Measurements from ENCODE around the gene MESP2. TPM values are rescaled to one million over a fixed set of nuclear protein-coding genes. Genes with fewer than 3 reads are reported as not detected.

Gene MESP2
- total RNA-seq, 2 donors from 2014 or later: 0.22 to 1.3 TPM

GRCh38 chr15:89749054-89749453, 27.1 kb upstream of the MESP2 start:
- no peaks in the 10 kb centered on the region for H3K9me3 ChIP-seq (ENCODE audit: control insufficient read depth, low read length)
- peak; percentile 54 for DNase-seq
- H3K4me3 ChIP-seq (ENCODE audit: low read length): no peak overlapping the region
- H3K4me3 Mint-ChIP-seq: no peak overlapping the region
- H3K27me3 ChIP-seq (ENCODE audit: control insufficient read depth, insufficient read depth, low read length, poor library complexity, severe bottlenecking): peaks cover 94% of the 10 kb centered on the region
- H3K36me3 Mint-ChIP-seq (ENCODE audit: low read depth): no peaks in the 10 kb centered on the region
- peaks cover 30% of the 10 kb centered on the region for H3K27me3 Mint-ChIP-seq (ENCODE audit: insufficient read depth)
- H3K36me3 ChIP-seq (ENCODE audit: control insufficient read depth, insufficient read depth, low read length): no peaks in the 10 kb centered on the region
- H3K27ac Mint-ChIP-seq: no peak overlapping the region
- H3K9me3 Mint-ChIP-seq: no peaks in the 10 kb centered on the region
- TF ChIP-seq CTCF (conservative IDR thresholded peaks at IDR 0.05): no peak
- no peak overlapping the region for H3K27ac ChIP-seq (ENCODE audit: low read depth, low read length)
- no peaks in the 10 kb centered on the region for H3K4me1 Mint-ChIP-seq
- 49 to 67% methylated on average over 4 to 7 of the region's 7 CpGs for WGBS, 2 experiments (ENCODE audit: insufficient coverage in 1 of 2, insufficient read length in 1 of 2)
- H3K4me1 ChIP-seq (ENCODE audit: control insufficient read depth, insufficient read depth, low read length): no peaks in the 10 kb centered on the region
- no peak overlapping the region for H3K9ac ChIP-seq (ENCODE audit: extremely low read depth, low read length, poor library complexity, severe bottlenecking)

- H3K9me3 Mint-ChIP-seq: no peaks in the 10 kb centered on the region
- 67 to 70% methylated on average over 2 of the region's 4 CpGs for WGBS, 2 experiments (ENCODE audit: insufficient coverage in 1 of 2, insufficient read length in 1 of 2)
- H3K4me1 Mint-ChIP-seq: no peaks in the 10 kb centered on the region
- no peak for TF ChIP-seq CTCF (conservative IDR thresholded peaks at IDR 0.05)
- H3K27ac Mint-ChIP-seq: no peak overlapping the region
- Histone ChIP-seq H3K27ac (ENCODE audit: low read depth, low read length) (no peak overlapping the region), H3K4me3 (ENCODE audit: low read length) (no peak overlapping the region), H3K36me3 (ENCODE audit: control insufficient read depth, insufficient read depth, low read length) (no peaks in the 10 kb centered on the region), H3K9me3 (ENCODE audit: control insufficient read depth, low read length) (no peaks in the 10 kb centered on the region), H3K4me1 (ENCODE audit: control insufficient read depth, insufficient read depth, low read length) (no peaks in the 10 kb centered on the region), H3K27me3 (ENCODE audit: control insufficient read depth, insufficient read depth, low read length, poor library complexity, severe bottlenecking) (peaks cover 94% of the 10 kb centered on the region), H3K9ac (ENCODE audit: extremely low read depth, low read length, poor library complexity, severe bottlenecking) (no peak overlapping the region)
- no peak for DNase-seq
- H3K36me3 Mint-ChIP-seq (ENCODE audit: low read depth): no peaks in the 10 kb centered on the region
- peaks cover 35% of the 10 kb centered on the region for H3K27me3 Mint-ChIP-seq (ENCODE audit: insufficient read depth)
- H3K4me3 Mint-ChIP-seq: peak overlapping the region; percentile 45
Observed at GRCh38 chr15:89749526-89749925, 26.6 kb upstream of the MESP2 start.

GRCh38 chr15:89749951-89750559, 26.1 kb upstream of the MESP2 start:
- H3K4me3 Mint-ChIP-seq: peak overlapping the region; percentile 45
- no peak for TF ChIP-seq CTCF (conservative IDR thresholded peaks at IDR 0.05)
- H3K27ac Mint-ChIP-seq: no peak overlapping the region
- H3K27ac ChIP-seq (ENCODE audit: low read depth, low read length): no peak overlapping the region
- H3K9ac ChIP-seq (ENCODE audit: extremely low read depth, low read length, poor library complexity, severe bottlenecking): no peak overlapping the region
- H3K9me3 ChIP-seq (ENCODE audit: control insufficient read depth, low read length): no peaks in the 10 kb centered on the region
- no peaks in the 10 kb centered on the region for H3K4me1 Mint-ChIP-seq
- H3K4me3 ChIP-seq (ENCODE audit: low read length): peak overlapping the region; percentile 64
- H3K36me3 Mint-ChIP-seq (ENCODE audit: low read depth): no peaks in the 10 kb centered on the region
- no peaks in the 10 kb centered on the region for H3K36me3 ChIP-seq (ENCODE audit: control insufficient read depth, insufficient read depth, low read length)
- WGBS, 2 experiments (ENCODE audit: insufficient coverage in 1 of 2, insufficient read length in 1 of 2): 6% methylated on average over 17 to 41 of the region's 41 CpGs
- H3K27me3 Mint-ChIP-seq (ENCODE audit: insufficient read depth): peaks cover 40% of the 10 kb centered on the region
- DNase-seq: peak; percentile 67
- H3K9me3 Mint-ChIP-seq: no peaks in the 10 kb centered on the region
- no peaks in the 10 kb centered on the region for H3K4me1 ChIP-seq (ENCODE audit: control insufficient read depth, insufficient read depth, low read length)
- peaks cover 94% of the 10 kb centered on the region for H3K27me3 ChIP-seq (ENCODE audit: control insufficient read depth, insufficient read depth, low read length, poor library complexity, severe bottlenecking)
